ENCODE data around the gene PCDHB10.
A peak's percentile ranks its signal among the peaks of the same experiment; 100 is the strongest.

Gene PCDHB10

GRCh38 chr5:141192110-141192725 is at the start of gene PCDHB10:
TSS of gene PCDHB10 (plus strand) at chr5:141192353. CDS start at chr5:141192553, 200 bp downstream.
- TF ChIP-seq ZNF565 (CRISPR knock-in tag; conservative IDR thresholded peaks at IDR 0.05; ENCODE audit: low read depth), result no peak
- no peak for TF ChIP-seq ISL1 (CRISPR knock-in tag; IDR thresholded peaks at IDR 0.05)
- no peak for TF ChIP-seq SNAI2 (CRISPR knock-in tag; IDR thresholded peaks at IDR 0.05)
- no peak for TF ChIP-seq ZFP30 (CRISPR knock-in tag; IDR thresholded peaks at IDR 0.05)
- no peak for TF ChIP-seq GLIS3 (CRISPR knock-in tag; IDR thresholded peaks at IDR 0.05)

GRCh38 chr5:141149812-141150211 is 42.3 kb upstream of the PCDHB10 start, which contains the start of gene PCDHB6:
TSS of gene PCDHB6 (plus strand) at chr5:141150057. CDS start at chr5:141150258, 201 bp downstream.
- ATAC-seq, result peak; percentile 93
- no peak for TF ChIP-seq ZNF565 (CRISPR knock-in tag; conservative IDR thresholded peaks at IDR 0.05; ENCODE audit: low read depth)
- TF ChIP-seq ARNTL (CRISPR knock-in tag; IDR thresholded peaks at IDR 0.05; ENCODE audit: borderline replicate concordance, low read depth), result no peak
- no peak for TF ChIP-seq CSRNP3 (CRISPR knock-in tag; IDR thresholded peaks at IDR 0.05)
- TF ChIP-seq ZNF8 (CRISPR knock-in tag; IDR thresholded peaks at IDR 0.05), result no peak
- no peak for TF ChIP-seq ISL1 (CRISPR knock-in tag; IDR thresholded peaks at IDR 0.05)
- no peak for TF ChIP-seq POU6F1 (CRISPR knock-in tag; IDR thresholded peaks at IDR 0.05; ENCODE audit: borderline replicate concordance, low read depth)
- no peak for TF ChIP-seq GLIS3 (CRISPR knock-in tag; IDR thresholded peaks at IDR 0.05)
- no peak for TF ChIP-seq ESRRG (CRISPR knock-in tag; IDR thresholded peaks at IDR 0.05)
- no peak for TF ChIP-seq RARB (CRISPR knock-in tag; IDR thresholded peaks at IDR 0.05)
- no peak for TF ChIP-seq ZC3H10 (CRISPR knock-in tag; IDR thresholded peaks at IDR 0.05)
- no peak for TF ChIP-seq ZFP30 (CRISPR knock-in tag; IDR thresholded peaks at IDR 0.05)
- no peak for TF ChIP-seq PPARA (CRISPR knock-in tag; IDR thresholded peaks at IDR 0.05; ENCODE audit: borderline replicate concordance)
- TF ChIP-seq TSHZ2 (CRISPR knock-in tag; IDR thresholded peaks at IDR 0.05), result no peak
- TF ChIP-seq PATZ1 (CRISPR knock-in tag; IDR thresholded peaks at IDR 0.05; ENCODE audit: borderline replicate concordance), result no peak

More at GRCh38 chr5:141192110-141192725, at the start of gene PCDHB10:
- ATAC-seq, result peak; percentile 61; the same call in 1 of the 3 replicates

GRCh38 chr5:141150224-141150992 is 41.7 kb upstream of the PCDHB10 start:
- ATAC-seq, result peak; percentile 45
- TF ChIP-seq CSRNP3 (CRISPR knock-in tag; IDR thresholded peaks at IDR 0.05) (no peak), SNAI2 (CRISPR knock-in tag; IDR thresholded peaks at IDR 0.05) (no peak), RARB (CRISPR knock-in tag; IDR thresholded peaks at IDR 0.05) (no peak), ZNF565 (CRISPR knock-in tag; conservative IDR thresholded peaks at IDR 0.05; ENCODE audit: low read depth) (no peak), POU6F1 (CRISPR knock-in tag; IDR thresholded peaks at IDR 0.05; ENCODE audit: borderline replicate concordance, low read depth) (no peak), CSDC2 (CRISPR knock-in tag; IDR thresholded peaks at IDR 0.05) (no peak), BACH2 (CRISPR knock-in tag; IDR thresholded peaks at IDR 0.05; ENCODE audit: borderline replicate concordance) (no peak), TCF4 (CRISPR knock-in tag; IDR thresholded peaks at IDR 0.05; ENCODE audit: borderline replicate concordance) (no peak)
